T-helper 17 cell (primary cell): ENCODE measurements around the gene ZNF729. TPM values are rescaled to one million over a fixed set of nuclear protein-coding genes. Genes with fewer than 3 reads are reported as not detected.

Experiments used
- total RNA-seq, 4 donors: library from RNA in 2 of 4; stranded (reverse) in 2 of 4; gene quantifications; one replicate each; pipeline ENCODE4 v1.2.3 and lab custom pipeline; 2022 to 2026

The ZNF729 gene
- total RNA-seq, 2 donors from 2014 or later, result not detected

Other genes with a start within 250 kb of the ZNF729 start
- 1 to 10 TPM; 2.6 to 3.8 TPM for gene ZNF257, start 234.0 kb upstream of the ZNF729 start, total RNA-seq
- gene ZNF676, start 89.5 kb upstream of the ZNF729 start, total RNA-seq, result under 1 TPM in 1 of 2 donors, not detected in 1; 0.17 TPM
- not detected for gene ZNF98, start 135.9 kb downstream of the ZNF729 start, total RNA-seq